AG09309 (cell line): ENCODE data around the gene TMC3.
A peak's percentile ranks its signal among the peaks of the same experiment; 100 is the strongest.
"Not testable (repeated sequence)": the region's sequence is repeated elsewhere in the genome, so short reads cannot be mapped to it uniquely, and the experiment has no call there.

ENCODE experiments used
- DNase-seq: peaks from one replicate; pipeline ENCODE4 v3.0.0-alpha.2; 2010; ENCODE audit warnings: low read depth
- H3K4me3 ChIP-seq: 2 replicates; pipeline ENCODE4 v1.5.1; 2011; ENCODE audit warnings: mild to moderate bottlenecking, low read depth, low read length, moderate library complexity; ENCODE audit not compliant: control insufficient read depth
- CTCF ChIP-seq: IDR thresholded peaks from 2 replicates; pipeline ENCODE4 v1.5.1; 2011; ENCODE audit warnings: mild to moderate bottlenecking, low read depth, low read length, inconsistent platforms; ENCODE audit not compliant: insufficient read depth, control insufficient read depth; ENCODE audit errors: missing control alignments

The TMC3 gene

DNA sequence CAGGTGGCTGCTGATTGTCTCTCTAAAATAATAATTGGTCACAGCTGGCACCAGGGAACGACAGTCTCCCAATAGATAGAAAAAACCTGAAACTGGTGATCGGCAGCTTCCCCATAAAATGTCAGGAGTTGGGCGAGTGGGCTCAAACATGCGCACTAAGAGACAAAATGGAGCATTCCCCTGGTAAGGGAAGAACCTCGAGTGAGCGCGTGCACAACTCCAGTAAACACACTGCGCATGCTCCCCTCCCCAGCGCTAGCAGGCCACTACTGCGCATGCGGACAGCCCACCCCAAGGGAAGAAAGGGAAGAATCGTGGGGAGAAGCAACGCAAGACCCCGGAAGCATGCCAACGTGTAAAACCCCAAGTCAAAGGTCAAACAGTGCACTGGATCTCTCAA is 42.4 kb downstream of the TMC3 start:
- TF ChIP-seq CTCF = no peak
- H3K4me3 ChIP-seq = no peak overlapping the region
- DNase-seq = no peak

DNA sequence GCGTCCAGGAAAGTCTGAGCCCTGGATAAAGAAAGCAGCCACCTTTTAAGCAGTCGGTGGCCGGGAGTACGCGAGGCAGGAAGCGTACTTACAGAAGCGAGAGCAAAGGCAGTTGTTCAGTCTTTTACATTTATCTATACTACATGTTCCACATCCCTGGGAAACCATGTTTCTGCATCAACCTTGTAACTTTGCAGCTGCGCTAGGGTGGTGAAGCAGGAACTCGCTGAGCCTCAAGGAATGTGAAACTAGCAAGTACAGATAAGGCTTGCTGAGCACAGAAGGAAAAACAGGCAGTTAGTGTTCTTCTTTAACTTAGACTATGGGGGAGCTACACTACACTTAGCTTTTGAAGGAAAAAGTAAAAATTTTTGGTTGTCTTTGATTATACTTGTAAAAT is 42.9 kb downstream of the TMC3 start:
- not testable (repeated sequence) for H3K4me3 ChIP-seq, DNase-seq

DNA sequence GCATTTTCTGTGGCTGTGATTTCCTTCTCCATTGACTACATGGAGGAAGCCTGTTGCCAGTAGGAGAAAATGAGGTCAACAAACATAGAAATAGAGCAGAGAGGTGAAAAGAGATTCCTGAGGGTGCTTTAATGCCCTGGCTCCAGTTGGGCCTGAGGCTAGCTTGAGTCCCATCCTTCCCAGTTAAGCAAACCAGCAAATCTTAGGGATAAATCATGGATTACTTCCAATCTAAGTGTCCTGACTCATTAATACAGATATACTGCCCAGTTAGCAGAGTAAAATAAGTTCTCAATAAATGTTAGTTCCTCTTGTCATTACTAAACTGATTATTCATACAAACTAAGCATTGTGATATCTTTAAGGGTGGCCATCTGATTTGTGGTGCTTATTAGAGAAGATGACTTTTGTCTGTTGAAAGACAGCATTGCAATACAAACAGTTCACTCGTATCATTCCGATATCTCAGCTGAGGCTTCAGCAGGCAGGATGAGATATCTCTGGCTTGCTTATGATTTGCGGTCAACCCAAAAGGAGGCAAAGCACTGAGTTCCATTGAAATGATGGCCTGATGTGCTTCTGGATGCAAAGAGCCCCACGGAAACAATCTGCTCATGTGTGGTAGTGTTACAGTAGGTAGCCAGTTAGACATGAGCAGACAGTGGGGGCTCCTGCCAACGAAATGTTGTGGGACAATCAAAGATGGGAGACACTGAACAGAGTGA is 43.5 kb downstream of the TMC3 start:
- TF ChIP-seq CTCF = no peak
- no peak overlapping the region for H3K4me3 ChIP-seq
- DNase-seq = no peak

DNA sequence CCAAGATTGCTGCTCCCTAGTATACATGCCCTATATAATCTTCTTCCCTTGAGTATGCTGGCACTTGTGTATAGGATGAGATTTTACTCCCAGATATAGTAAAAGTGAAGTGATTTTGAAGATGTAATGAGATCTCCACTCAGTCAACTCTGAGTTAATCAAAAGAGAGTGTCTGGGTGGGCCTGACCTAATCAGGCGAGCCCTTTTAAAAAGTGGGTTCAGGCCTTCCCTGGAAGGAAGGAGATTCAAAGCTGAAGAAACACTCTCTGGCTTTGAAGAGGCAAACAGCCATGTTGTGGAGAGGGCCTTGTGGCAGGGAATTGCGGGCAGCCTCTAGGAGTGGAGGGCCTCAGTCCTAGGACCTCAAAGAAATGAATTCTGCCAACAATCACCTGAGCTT is 44.6 kb downstream of the TMC3 start:
- TF ChIP-seq CTCF = no peak
- H3K4me3 ChIP-seq = no peak overlapping the region
- no peak for DNase-seq

GRCh38 chr15:81327516-81327915 is 46.5 kb downstream of the TMC3 start:
- peak; percentile 78 for DNase-seq
- H3K4me3 ChIP-seq = no peak overlapping the region
- no peak for TF ChIP-seq CTCF

DNA sequence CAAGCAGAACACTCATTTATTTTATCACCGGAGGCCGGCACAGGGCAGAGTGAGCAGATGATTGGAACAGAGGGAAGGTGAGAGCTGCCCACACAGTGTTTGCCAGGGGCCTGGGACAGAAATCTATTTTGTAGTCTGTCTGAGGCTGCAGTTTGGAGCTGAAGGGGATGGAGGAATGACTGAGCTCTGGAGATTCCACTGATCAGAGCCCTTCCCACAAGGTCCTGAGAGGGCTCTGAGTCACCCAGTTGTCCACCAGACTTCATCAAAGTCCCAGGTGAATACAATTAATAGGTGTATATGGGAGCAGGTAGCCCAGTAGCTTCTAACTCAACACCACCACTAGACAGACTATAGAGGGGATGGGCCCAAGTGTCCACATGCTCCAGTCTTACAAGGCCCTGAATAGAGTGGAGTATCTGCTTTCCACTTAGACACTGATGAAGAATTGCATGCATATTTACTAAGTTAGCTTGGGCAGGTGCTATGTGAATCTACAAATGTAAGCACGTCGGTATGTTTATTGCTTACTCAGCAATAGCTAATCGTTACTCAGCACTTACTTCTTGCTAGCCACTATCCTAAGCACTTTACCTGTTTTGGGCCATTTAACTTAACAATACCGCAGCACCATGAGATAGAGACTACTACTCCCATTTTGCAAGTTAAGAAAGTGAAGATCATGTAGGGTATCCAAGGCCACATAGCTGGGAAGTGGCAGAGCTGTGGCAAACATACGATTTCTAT is 47.4 kb downstream of the TMC3 start:
- no peak for DNase-seq
- no peak for TF ChIP-seq CTCF
- no peak overlapping the region for H3K4me3 ChIP-seq
